NCI-H128 (cell line): ENCODE measurements around the gene BCAS2.

Experiments
- DNase-seq: peaks from one replicate; lab custom pipeline; 2025; ENCODE audit not compliant: unreplicated experiment; lab: John Stamatoyannopoulos, UW

Gene BCAS2

GRCh38 chr1:114559356-114559755 lies 22.1 kb downstream of the BCAS2 start:
- no peak for DNase-seq

GRCh38 chr1:114558544-114558943 lies 22.9 kb downstream of the BCAS2 start:
- DNase-seq, result no peak

GRCh38 chr1:114554577-114554976 lies 26.8 kb downstream of the BCAS2 start:
- DNase-seq, result no peak

- DNase-seq, result no peak
Observed at GRCh38 chr1:114552106-114552639, 29.2 kb downstream of the BCAS2 start.

- no peak for DNase-seq
Observed at GRCh38 chr1:114551400-114551799, 30.0 kb downstream of the BCAS2 start.

- no peak for DNase-seq
Observed at GRCh38 chr1:114550336-114550735, 31.1 kb downstream of the BCAS2 start.

GRCh38 chr1:114549137-114549536 lies 32.3 kb downstream of the BCAS2 start:
- no peak for DNase-seq

GRCh38 chr1:114547076-114547475 lies 34.3 kb downstream of the BCAS2 start:
- DNase-seq, result no peak

- DNase-seq, result no peak
Observed at GRCh38 chr1:114545796-114546195, 35.6 kb downstream of the BCAS2 start.

- no peak for DNase-seq
Observed at GRCh38 chr1:114545315-114545714, 36.1 kb downstream of the BCAS2 start.

GRCh38 chr1:114540821-114541220 lies 40.6 kb downstream of the BCAS2 start:
- DNase-seq, result no peak

GRCh38 chr1:114540272-114540671 lies 41.1 kb downstream of the BCAS2 start:
- no peak for DNase-seq

- no peak for DNase-seq
Observed at GRCh38 chr1:114536043-114536442, 45.4 kb downstream of the BCAS2 start.

- no peak for DNase-seq
Observed at GRCh38 chr1:114535401-114535800, 46.0 kb downstream of the BCAS2 start.

GRCh38 chr1:114531094-114531493 lies 50.3 kb downstream of the BCAS2 start:
- DNase-seq, result no peak

- no peak for DNase-seq
Observed at GRCh38 chr1:114530224-114530623, 51.2 kb downstream of the BCAS2 start.

- DNase-seq, result no peak
Observed at GRCh38 chr1:114524944-114525343, 56.5 kb downstream of the BCAS2 start.

- DNase-seq, result no peak
Observed at GRCh38 chr1:114522264-114522575, 59.2 kb downstream of the BCAS2 start.

GRCh38 chr1:114521396-114522263 lies 59.8 kb downstream of the BCAS2 start:
- no peak for DNase-seq
